ENCODE data around the gene RPTOR.

The RPTOR gene

GRCh38 chr17:80664217-80664790 is 119.7 kb downstream of the RPTOR start:
- DNase-seq (ENCODE audit: low read depth in 3 of 3), result no peak

- no peak for DNase-seq (ENCODE audit: low read depth in 3 of 3)
Observed at GRCh38 chr17:80665792-80666191, 121.2 kb downstream of the RPTOR start.

- DNase-seq (ENCODE audit: low read depth in 3 of 3), result no peak
Observed at GRCh38 chr17:80666867-80667266, 122.2 kb downstream of the RPTOR start.

GRCh38 chr17:80667462-80668277 is 123.0 kb downstream of the RPTOR start:
- no peak for DNase-seq (ENCODE audit: low read depth in 3 of 3)

- no peak for DNase-seq (ENCODE audit: low read depth in 3 of 3)
Observed at GRCh38 chr17:80668375-80669148, 123.9 kb downstream of the RPTOR start.

- no peak for DNase-seq (ENCODE audit: low read depth in 3 of 3)
Observed at GRCh38 chr17:80671039-80671824, 126.6 kb downstream of the RPTOR start.

GRCh38 chr17:80671825-80672110 is 127.1 kb downstream of the RPTOR start:
- no peak for DNase-seq (ENCODE audit: low read depth in 3 of 3)

GRCh38 chr17:80673152-80673920 is 128.7 kb downstream of the RPTOR start:
- DNase-seq (ENCODE audit: low read depth in 3 of 3), result no peak

- DNase-seq (ENCODE audit: low read depth in 3 of 3), result no peak
Observed at GRCh38 chr17:80675438-80676095, 130.9 kb downstream of the RPTOR start.

GRCh38 chr17:80676096-80676466 is 131.4 kb downstream of the RPTOR start:
- no peak for DNase-seq (ENCODE audit: low read depth in 3 of 3)

- DNase-seq (ENCODE audit: low read depth in 3 of 3), result no peak
Observed at GRCh38 chr17:80676564-80676963, 131.9 kb downstream of the RPTOR start.

GRCh38 chr17:80677214-80677756 is 132.6 kb downstream of the RPTOR start:
- DNase-seq (ENCODE audit: low read depth in 3 of 3), result no peak

- DNase-seq (ENCODE audit: low read depth in 3 of 3), result no peak
Observed at GRCh38 chr17:80679816-80680215, 135.2 kb downstream of the RPTOR start.

GRCh38 chr17:80681215-80681614 is 136.6 kb downstream of the RPTOR start:
- no peak for DNase-seq (ENCODE audit: low read depth in 3 of 3)

GRCh38 chr17:80682372-80682771 is 137.7 kb downstream of the RPTOR start:
- DNase-seq (ENCODE audit: low read depth in 3 of 3), result no peak

- no peak for DNase-seq (ENCODE audit: low read depth in 3 of 3)
Observed at GRCh38 chr17:80683625-80684104, 139.0 kb downstream of the RPTOR start.

- no peak for DNase-seq (ENCODE audit: low read depth in 3 of 3)
Observed at GRCh38 chr17:80687839-80688238, 143.2 kb downstream of the RPTOR start.

- DNase-seq (ENCODE audit: low read depth in 3 of 3), result no peak
Observed at GRCh38 chr17:80689129-80689619, 144.5 kb downstream of the RPTOR start.

- no peak for DNase-seq (ENCODE audit: low read depth in 3 of 3)
Observed at GRCh38 chr17:80691784-80692183, 147.1 kb downstream of the RPTOR start.

- DNase-seq (ENCODE audit: low read depth in 3 of 3), result no peak
Observed at GRCh38 chr17:80692931-80693467, 148.4 kb downstream of the RPTOR start.
